GM21515 (cell line): ENCODE results near the gene GMIP.

Experiments used
- ATAC-seq: cut with Tn5 transposase; IDR thresholded peaks from one replicate; pipeline ENCODE4 v1.9.1; 2021; ENCODE audit not compliant: unreplicated experiment

The GMIP gene

DNA sequence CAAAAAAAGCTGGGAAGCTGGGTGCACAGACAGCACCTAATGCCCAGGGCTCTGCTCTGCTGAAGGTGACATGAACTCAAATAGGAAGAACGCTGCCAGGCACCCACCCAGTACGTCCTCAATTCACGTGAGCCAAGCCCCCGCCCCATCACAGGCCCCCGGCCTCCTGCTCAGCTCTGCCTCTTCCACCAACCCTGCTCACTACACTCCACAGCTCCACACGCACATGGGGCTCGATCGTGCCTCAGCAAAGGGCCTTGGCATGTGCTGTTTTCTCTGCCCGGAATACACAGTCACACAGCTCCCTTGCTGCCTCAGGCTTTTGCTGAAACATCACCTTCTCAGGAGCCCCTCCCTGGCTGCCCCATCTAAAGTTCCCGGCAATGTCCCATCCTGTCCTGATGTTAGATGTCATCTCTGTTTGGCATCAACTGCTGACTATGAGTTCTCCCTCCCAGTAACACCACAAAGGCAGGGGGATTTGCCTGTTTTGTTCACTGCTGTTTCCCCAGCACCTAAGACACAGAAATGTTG, 17.8 kb upstream of the GMIP start:
- ATAC-seq: no peak

DNA sequence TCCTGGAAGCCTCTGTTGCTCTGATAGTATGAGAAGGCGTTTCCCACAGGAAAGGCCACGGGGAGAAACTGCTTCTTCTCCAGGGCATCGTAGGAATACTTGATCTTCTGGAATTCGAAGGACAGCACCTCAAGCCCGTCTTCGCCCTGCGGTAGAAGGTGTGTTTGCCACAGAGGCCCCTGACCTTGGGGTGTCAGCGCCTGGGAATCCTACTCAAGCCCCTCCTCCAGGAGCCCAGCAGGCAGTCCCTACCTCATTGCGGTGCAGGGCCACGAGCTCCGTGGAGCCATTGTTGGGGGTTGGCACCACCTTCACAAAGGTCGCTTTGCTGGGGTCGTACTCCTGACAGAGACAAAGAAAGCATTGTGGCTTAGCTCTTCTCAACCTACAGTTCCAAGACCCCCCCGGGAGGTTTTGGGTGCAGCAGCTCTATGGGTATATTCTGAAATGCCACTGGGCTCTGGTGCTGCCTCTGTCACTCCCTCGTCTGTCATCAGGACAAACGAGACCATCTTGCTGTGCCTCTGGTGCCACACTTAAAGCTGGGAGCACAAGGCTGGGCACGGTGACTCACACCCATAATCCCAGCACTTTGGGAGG, 16.3 kb upstream of the GMIP start:
- ATAC-seq: no peak

DNA sequence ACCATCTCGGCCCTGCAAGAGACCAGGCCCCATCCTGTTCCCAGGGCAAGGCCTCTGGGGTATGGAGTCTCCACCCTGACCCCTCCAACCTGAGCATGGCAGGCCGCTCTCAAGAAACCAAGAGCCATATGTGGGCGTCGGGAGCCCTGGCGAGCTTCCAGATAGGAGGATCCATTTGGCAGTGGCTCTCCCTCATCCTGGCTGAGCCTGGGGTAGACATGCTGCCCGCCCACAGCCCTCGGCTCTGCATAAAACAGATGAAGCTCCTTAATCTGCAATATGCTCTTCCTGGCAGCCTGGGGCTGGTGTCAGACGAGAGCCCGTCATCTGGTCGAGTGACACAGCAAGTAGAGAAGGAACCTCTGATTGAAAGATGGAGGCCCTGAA, 13.9 kb upstream of the GMIP start:
- no peak for ATAC-seq

DNA sequence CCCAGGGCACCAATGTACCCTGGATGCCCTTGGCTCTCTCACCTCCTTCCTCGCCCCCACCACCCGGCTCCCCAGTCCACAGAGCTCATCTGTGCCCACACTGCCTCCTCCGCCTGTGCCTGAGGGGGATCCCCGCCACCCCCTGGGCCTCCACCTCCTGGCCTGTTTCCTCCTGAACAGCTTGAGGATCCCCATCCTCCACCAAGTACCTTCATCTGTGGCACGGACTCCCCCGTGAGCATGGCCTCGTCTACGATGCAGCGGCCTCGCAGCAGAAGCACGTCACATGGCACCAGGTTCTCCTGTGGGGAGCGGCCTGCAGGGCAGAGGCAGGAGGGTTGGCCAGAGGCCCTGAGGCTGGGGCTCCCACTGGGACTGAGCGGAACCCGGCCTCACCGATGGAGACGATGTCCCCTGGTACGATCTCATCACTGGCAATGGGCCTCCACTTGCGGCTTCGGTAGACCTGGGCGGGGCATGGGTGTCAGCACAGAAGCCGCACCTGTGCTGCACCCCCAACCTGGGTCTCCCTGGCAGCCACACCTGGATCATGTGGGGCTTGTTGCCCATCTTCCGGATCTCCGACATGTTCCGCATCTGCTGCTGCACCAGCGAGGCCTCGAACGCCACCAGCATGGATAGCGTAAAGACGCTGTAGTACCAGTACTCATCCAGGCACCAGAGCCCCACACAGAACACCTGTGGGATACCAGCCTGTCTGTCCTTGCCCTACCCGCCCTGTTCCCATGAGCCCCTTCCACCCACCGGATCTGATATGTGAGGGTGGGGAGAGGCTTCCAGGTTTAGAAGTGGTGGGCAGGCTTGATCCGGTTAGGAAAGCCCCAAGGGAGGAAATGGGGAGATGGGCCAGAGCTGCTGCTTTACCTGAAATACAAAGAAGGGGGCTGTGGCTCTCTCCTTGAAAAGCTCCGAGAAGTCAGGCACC, 13.3 kb upstream of the GMIP start:
- ATAC-seq: no peak

DNA sequence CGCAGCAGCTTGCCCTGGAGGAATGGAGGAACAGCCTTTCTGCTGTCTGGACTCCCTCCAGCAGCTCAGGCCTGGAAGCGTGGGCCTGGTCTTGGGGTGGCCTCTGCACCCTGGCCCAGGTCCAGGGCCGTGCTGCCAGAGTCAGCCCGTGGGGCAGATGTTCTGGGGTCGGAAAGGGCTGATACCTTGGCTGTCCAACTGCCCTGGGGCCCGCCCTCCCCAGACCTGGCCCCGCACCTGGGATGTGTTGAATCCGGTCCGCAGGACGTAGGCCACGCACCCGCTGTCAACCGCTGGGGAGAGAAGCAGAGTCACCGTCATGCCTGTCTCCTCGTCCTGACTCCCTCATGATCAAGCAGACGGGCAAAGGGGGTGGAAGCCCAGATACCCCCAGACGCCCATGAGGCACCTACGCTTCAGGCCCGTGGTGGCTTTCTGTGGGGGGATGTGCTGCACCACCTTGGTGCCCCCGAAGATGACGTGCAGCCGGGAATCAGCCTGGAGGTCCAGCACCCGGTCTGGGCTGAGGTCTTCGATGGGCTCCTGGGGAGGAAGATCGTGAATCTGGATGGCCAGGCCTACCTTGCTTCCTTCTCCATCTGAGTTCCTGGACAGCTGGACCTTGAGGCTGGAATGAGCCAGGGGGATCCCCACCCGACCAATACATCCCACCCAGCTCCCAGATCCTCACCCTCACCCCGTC, 12.3 kb upstream of the GMIP start:
- ATAC-seq: no peak

DNA sequence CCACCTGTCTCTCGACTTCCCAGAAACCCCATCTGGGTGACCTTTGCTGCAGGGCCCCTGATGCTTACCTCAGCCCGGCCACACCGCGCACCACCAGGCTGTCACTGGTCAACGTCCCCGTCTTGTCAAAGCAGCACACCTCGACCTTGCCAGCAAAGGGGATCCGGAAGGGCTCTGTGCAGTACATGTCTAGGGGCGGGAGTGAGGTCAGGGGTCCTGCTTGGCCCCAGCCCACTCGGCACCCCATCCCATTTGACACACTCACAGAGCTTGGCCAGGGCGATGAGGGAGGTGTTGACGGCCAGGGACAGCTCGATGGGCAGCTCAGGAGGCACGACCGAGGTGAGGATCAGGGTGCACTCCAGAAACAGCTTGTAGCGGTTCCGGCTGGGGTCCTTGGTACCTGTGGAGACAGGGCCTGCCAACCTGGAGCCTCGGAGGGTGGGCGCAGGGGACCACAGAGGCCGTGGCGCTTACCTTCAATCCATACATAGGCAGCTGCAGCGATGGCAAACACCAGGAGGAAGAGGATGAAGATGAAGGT, 11.7 kb upstream of the GMIP start:
- no peak for ATAC-seq

DNA sequence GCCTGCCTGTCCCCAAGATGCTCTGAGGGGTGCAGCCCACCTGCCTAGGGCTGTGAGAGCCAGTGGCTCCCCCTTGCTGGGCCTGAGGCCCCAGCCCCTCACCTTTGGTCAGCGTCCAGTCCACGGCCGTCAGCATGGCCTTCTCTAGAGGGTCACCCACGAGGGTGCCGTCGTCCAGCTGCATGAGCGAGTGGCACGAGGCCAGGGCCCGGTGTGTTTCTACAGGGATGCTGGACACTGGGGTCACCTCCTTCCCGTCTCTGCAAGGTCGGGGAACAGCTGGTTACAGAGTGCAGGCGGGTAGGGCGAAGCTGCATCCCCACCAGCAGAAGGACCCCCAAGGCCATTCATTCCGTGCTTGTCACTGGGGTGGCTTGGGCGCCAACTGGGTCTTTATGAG, 11.0 kb upstream of the GMIP start:
- ATAC-seq: no peak

DNA sequence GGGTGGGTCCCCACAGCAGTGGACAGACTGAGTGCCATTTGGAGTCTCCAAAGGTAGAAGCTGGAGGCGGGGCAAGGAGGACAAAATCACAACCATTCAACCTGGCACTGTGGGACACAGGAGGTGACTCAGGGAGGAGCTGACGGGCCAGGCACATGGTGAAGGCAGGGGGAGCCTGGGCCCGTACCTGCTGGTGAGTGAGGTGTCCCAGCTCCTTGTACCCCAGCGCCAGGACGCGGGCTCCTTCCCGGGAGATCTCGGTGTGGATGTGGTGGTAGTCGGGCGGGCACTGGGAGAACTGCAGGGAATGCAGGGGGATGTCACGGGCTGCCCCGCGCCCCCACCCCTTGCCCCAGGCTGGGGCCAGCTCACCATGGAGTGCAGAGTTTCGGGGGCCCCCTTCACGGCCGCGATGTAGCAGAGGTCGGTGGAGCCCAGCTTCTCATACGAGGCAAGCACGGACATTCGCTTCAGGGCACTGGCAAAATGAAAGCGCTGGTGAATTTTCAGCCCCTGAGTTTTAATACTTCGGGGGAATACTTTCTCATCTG, 10.2 kb upstream of the GMIP start:
- ATAC-seq: no peak

DNA sequence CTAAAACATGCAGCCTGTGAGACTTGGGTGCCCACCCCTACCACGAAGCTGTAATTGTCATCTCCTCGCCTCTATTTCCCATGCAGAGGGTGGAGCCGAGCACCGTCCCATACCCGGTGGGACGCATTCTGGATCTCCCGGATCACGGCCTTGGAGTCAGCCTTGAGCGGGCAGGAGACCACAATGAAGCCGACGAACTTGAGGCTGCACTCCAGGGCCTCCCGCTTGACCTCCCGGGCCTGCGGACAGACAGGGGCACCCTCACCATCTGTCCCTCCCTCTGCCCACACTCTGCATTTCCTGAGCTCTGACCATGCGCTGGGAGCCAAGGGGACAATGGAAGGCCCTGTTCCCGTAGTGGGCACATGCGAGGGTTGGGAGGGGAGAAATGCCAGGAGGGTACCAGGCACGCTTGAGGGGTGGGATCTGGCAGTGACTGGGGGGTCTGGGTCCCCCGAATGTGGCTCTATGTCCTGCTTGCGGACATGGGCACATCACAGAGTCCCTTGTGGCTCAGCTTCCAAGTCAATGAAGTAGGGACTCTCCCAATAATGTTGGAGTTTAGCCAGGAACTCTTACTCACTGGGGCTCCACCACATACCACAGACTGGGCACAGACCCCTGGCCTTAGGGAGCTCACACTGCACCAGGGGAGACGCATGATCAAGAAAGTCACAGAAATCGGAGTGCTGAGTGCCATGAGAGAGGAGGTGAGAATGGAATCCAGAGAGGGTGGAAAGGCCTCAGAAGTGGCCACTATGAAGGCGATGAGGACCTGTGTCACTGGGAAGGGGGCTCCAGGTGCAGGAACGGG, 9.2 kb upstream of the GMIP start:
- ATAC-seq: no peak

DNA sequence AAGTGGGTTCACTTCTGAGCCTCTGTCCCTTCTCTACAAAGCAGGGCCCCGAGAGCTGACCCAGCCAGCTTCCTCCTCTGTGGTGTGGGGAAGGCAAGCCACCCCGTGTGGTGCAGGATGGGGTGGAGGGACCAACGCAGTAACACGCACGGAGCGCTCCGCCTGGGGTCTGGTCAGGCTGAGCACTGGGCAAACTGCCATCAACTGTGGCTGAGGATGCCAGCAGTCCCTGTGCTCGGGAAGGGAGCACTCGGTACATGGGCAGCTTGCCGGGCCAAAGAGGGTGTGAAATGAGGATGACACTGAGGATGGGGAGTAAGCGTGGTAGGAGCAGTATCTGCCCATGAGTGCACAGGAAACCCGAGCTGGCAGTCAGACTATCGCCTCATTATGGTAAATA, 7.6 kb upstream of the GMIP start:
- no peak for ATAC-seq

DNA sequence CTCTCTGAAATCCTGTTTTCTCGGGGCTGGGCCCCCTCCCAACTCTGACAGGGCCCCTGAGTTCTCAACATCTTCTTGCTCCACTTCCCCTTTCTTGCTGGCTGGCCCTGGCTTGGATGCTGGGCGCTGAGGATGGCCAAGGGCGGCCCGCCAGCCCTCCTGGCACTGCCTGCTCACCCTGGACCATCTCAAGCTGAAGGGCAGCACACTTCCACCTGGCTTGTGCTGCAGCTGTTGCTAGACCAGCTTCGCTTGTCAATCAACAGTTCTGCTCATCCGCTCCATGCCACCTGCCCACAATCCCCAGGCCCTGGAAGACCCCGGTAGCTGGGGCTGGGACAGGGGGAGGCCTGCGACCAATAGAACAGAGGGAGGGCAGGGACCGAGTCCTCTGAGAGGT, 6.9 kb upstream of the GMIP start:
- no peak for ATAC-seq

DNA sequence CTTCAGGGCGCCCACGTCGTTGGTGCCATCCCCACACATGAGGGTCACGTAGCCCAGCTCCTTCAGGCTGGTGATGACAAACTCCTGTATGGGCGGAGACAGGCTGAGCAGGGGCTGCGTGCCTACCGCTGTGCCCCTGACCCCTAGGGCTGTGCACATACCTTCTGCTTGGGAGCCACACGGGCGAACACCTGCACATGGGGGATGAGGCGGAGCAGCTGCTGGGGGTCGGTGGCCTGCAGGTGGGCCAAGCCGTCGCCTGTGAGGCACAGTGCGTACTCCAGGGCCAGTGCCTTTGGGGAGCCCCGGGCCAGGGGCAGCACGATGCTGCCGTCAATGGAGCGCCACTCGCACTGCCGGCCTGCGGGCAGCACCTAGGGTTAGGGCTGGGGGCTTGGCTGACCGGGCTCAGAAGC, 6.1 kb upstream of the GMIP start:
- ATAC-seq: no peak

DNA sequence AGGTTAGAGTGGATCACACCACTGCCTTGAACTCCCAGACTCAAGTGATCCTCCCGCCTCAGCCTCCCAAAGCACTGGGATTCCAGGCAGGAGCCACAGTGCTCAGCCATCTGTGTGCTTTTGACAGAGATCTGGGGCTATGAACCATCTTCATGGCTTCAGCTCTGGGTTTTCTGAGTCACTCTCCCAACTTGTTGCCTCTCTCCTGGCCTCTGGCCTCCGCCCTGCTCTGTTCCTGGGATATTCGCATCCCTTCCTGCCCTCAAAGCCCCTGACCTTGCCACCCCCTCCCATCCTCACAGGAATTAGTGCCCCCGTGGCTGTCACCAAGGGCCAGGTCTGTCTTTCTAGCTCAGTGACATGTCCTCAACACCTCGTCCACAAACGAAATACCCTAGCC, 5.7 kb upstream of the GMIP start:
- no peak for ATAC-seq

DNA sequence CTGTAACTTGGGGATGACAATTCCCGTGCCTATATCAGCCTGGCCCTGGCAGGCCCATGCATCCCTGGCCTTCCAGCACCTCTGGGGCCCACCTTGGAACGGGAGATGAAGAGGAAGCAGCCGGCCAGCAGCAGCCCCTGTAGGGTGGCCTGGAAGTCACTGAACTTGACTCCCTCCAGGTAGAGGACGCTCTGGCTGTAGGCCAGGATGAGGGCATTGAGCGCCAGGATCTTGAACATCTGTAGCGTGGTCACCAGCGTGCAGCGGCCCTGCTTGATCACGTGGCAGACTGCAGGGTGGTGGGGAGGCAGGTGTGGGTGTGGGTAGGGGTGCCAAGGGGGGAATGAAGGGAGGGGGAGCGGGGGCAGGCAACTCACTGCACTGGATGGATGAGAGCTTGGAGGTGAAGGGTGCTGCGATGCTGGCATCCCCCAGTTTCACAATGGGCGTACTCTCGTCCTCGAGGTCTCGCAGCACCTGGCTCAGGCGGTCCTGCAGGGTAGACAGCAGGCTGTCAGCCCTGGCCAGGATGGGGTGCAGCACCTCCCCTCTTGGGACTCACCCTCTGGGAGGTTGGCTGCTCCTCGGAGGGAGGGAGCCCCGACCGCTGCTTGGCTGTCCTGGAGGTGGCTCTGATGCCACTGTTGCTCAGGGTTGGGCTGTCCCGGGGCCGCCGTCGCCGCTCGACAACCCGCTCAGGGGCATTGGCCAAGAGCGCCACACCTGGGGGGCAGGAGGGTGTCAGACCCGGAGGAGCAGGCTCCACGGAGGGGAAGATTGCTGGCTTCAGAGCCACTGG, 3.8 kb upstream of the GMIP start:
- no peak for ATAC-seq

DNA sequence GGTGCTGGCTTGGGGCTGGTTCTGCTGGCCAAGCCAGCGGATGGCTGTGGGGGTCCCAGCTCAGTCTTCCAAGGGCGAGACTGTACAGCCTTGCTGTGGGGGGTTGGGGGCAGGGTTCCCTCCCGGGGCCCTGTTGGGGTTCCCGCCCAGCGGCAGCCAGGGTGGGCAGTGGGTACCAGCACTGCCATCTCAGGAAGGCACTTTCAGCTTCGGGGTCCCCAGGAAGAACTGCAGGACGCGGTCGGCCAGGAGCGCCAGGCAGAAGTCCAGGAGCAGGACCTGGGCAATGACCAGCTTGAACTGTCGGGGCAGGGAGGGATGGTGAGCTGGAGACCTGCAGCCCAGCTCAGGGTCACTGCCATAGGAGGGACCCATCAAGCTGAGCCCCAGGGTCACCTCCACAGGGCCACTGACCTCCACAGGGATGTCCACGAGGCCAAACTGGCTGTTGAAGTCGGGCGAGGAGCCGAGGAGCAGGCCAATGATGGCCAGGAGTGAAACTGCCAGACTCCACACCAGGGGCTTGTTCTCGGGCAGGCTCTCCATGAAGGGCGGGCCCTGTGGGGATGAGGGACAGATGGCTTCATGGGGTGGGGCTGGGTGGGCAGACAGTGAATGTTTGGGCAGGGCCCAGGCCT, 1.9 kb upstream of the GMIP start:
- no peak for ATAC-seq

DNA sequence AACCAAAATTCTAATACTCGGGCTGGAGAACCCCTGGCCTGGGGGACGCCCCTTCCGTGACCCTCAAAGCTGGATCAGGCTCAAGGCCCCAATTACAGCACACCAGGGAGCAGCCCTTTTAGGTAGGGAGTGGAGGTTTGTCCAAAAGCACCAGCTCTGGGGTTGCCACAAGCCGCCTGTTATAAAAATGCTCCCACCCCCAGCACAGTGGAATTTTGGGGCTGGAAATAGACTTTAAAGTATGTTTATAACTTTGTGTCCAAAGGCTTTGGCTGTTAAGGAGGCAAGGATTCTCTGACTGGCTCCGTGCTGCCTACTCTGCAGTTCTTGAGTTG, 564 bp upstream of the GMIP start:
- no peak for ATAC-seq

DNA sequence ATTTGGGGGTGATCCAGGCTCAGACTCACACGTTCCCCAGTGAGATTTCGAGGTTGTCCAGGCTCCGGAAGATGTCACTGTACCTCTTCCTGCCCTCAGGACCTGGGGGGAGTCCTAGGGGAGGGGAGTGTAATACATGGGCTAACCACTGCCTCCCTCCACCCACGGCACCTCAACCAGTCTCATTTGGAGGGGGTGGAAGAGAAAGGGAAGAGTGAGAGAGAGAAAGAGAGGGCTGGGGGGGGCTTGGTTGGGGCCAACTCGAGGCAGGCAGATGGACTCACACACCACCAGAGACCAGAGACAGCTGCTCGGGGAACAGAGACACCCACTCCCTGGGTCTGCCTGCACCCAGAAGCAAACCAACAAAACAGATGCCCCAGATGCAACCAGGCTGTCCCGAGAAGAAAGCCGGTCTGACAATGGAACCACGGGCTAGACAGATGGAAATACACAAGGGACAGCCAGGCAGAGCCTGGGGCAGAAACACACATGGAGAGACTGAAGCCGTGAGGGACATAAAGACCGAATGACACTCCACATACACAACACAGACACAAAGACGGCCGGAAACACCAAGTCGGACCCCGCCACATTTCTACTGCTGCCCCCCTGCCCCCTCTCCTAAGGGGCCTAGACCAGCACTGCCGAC, 825 bp downstream of the GMIP start:
- ATAC-seq: no peak

DNA sequence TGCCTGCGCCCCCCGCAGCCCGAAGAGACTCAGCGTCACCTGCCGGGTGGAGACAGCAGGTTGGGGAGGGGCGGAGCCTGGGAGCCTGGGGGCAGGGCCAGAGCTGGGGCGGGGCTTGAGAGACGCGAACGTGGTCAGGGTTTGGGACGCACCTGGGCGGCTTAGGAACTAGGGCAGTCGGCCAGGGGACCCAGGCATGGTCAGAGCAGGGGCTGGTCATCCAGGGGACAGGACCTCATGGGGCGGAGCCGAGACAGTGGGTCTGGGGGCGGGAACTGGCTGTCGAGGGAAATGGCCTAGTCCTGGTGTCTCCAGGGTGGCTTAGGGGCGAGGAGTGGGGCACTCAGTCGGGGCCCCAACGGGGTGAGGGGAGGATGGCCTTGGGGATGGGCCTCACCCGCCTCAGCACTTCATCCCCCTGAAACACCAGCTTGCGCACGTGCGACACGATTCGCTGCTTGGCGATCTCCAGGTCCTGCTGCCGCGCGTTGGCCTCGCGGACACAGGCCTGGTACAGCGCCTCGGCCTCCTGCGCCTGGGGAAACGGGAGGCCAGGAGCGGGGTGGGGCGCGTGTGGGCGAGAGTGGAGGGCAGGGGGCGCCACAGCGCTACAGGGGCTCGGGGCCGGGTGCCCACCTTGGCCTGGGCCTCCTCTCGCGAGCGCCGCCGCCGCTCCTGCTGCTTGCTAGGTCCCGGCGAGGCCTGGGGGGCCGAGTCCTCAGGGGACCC, 5.8 kb downstream of the GMIP start:
- no peak for ATAC-seq
